K562 (cell line): ENCODE data around the gene NTM. TPM values are rescaled to one million over a fixed set of nuclear protein-coding genes. Genes with fewer than 3 reads are reported as not detected.

Experiments
- ATAC-seq: fragments of 200-7000 bp; cut with Tn5 transposase; 3 replicates; pipeline ENCODE4 v1.9.1; 2020; ENCODE audit warnings: moderate library complexity
- BruUV-seq: library from RNA; stranded (reverse); fragments of 400-500 nt; replicated peaks from 2 replicates; lab custom pipeline; 2021; lab: Mats Ljungman, UMichigan
- CTCF ChIA-PET: fragments of 300-600 bp; formaldehyde crosslinking; extraction: SDS; loops from one replicate; lab custom pipeline; 2021; ENCODE audit warnings: low intra/inter-chr PET ratio; lab: Yijun Ruan, JAX
- POLR2A ChIA-PET: fragments of 300-600, 350-650 bp; sonication (Branson Sonifier 250); formaldehyde crosslinking; extraction: SDS; loops from one replicate; lab custom pipeline; 2021; ENCODE audit warnings: antibody characterized with exemption, inconsistent platforms; lab: Yijun Ruan, JAX
- DNase-seq, 4 experiments: peaks; one replicate each; pipeline versions ENCODE4 v3.0.0 to v3.0.0-alpha.2; 2011 to 2018; ENCODE audit warnings: low spot score in 3 of 4, mixed read lengths in 3 of 4; ENCODE audit errors: extremely low read depth in 1 of 4
- FAIRE-seq: peaks from 2 replicates; lab custom pipeline; 2011; peaks lifted over from hg19 to GRCh38; lab: Jason Lieb, UNC
- H2AFZ ChIP-seq: 2 replicates; pipeline ENCODE4 v1.6.0; 2011; ENCODE audit warnings: low read depth, low read length, control low read depth, inconsistent platforms
- H3K27ac ChIP-seq: fragments of 200-600 bp; 3 replicates; pipeline ENCODE4 v1.8.0; 2011; ENCODE audit warnings: low read depth, mild to moderate bottlenecking, control low read depth, inconsistent platforms, low read length, moderate library complexity, mixed read lengths; ENCODE audit errors: extremely low read depth
- H3K27me3 ChIP-seq, 2 experiments: fragments of 300-600 bp in 1 of 2; 2 replicates in 1 of 2; 3 replicates in 1 of 2; pipeline versions ENCODE4 v1.6.0 to v1.8.0; 2011; ENCODE audit warnings: inconsistent platforms in 2 of 2, low read length in 2 of 2, mild to moderate bottlenecking in 1 of 2, mixed read lengths in 1 of 2, moderate library complexity in 1 of 2; ENCODE audit not compliant: control insufficient read depth in 2 of 2, insufficient read depth in 2 of 2
- H3K36me3 ChIP-seq: fragments of 300-600 bp; 3 replicates; pipeline ENCODE4 v1.8.0; 2011; ENCODE audit warnings: mild to moderate bottlenecking, low read length, inconsistent platforms; ENCODE audit not compliant: control insufficient read depth, insufficient read depth
- H3K4me1 ChIP-seq, 2 experiments: fragments of 200-600 bp in 1 of 2; replicated peaks in 1 of 2; 2 replicates in 1 of 2; 3 replicates in 1 of 2; pipeline versions ENCODE4 v1.5.1 to v1.8.0; 2011; ENCODE audit warnings: inconsistent platforms in 2 of 2, low read length in 2 of 2, mild to moderate bottlenecking in 1 of 2, mixed read lengths in 1 of 2, moderate library complexity in 1 of 2; ENCODE audit not compliant: control insufficient read depth in 2 of 2, insufficient read depth in 2 of 2
- H3K4me2 ChIP-seq: 2 replicates; pipeline ENCODE4 v1.6.1; 2011; ENCODE audit warnings: low read length, control low read depth, inconsistent platforms, mixed read lengths; ENCODE audit not compliant: insufficient read depth
- H3K4me3 ChIP-seq: fragments of 200-600 bp; sonication (generic), shearing (Covaris generic); 2 replicates; pipeline ENCODE4 v1.5.1; 2016; ENCODE audit warnings: control low read depth, inconsistent platforms
- H3K79me2 ChIP-seq: fragments of 200-600 bp; 3 replicates; pipeline ENCODE4 v1.8.0; 2011; ENCODE audit warnings: low read length, inconsistent platforms; ENCODE audit not compliant: control insufficient read depth, insufficient read depth
- H3K9ac ChIP-seq, 2 experiments: 2 replicates each; pipeline versions ENCODE4 v1.6.0 to v1.6.1; 2011; ENCODE audit warnings: low read depth in 2 of 2, low read length in 2 of 2, control low read depth in 1 of 2, inconsistent platforms in 1 of 2, mild to moderate bottlenecking in 1 of 2, mixed read lengths in 1 of 2; ENCODE audit not compliant: insufficient read depth in 1 of 2
- H3K9me1 ChIP-seq: one replicate; pipeline ENCODE4 v1.6.0; 2011; ENCODE audit warnings: inconsistent platforms, mild to moderate bottlenecking, low read length, moderate library complexity; ENCODE audit not compliant: control insufficient read depth, insufficient read depth
- H3K9me3 ChIP-seq: replicated peaks from 2 replicates; pipeline ENCODE4 v1.5.1; 2011; ENCODE audit warnings: low read depth, low read length, inconsistent platforms; ENCODE audit not compliant: control insufficient read depth, insufficient read depth
- H4K20me1 ChIP-seq: replicated peaks from 2 replicates; pipeline ENCODE4 v1.6.1; 2011; ENCODE audit warnings: low read length, inconsistent platforms, mixed read lengths; ENCODE audit not compliant: control insufficient read depth, insufficient read depth
- CREB3L1 ChIP-seq: fragments of 450-650 bp; IDR thresholded peaks from 2 replicates; pipeline ENCODE4 v1.6.1; 2014; ENCODE audit warnings: low read depth, mild to moderate bottlenecking, moderate library complexity, borderline replicate concordance
- EGR1 ChIP-seq: fragments of 450-650 bp; conservative IDR thresholded peaks from 2 replicates; pipeline ENCODE4 v1.6.1; 2017; ENCODE audit warnings: mild to moderate bottlenecking
- ILK ChIP-seq: fragments of 450-650 bp; IDR thresholded peaks from 2 replicates; pipeline ENCODE4 v1.6.1; 2016; ENCODE audit warnings: missing genetic modification characterization, low read depth, mild to moderate bottlenecking, missing compliant biosample characterization, moderate library complexity, borderline replicate concordance
- NR1H2 ChIP-seq: sonication (generic); formaldehyde crosslinking; IDR thresholded peaks from 2 replicates; pipeline ENCODE4 v1.4.0; 2020; ENCODE audit warnings: mild to moderate bottlenecking, missing genetic modification reagents
- WGBS: fragments of 100-300 bp; shearing (Covaris generic); methylation state at CpG from one replicate; pipeline ENCODE4 v1.1.6; 2016; ENCODE audit warnings: low coverage, mixed read lengths; ENCODE audit not compliant: insufficient coverage; ENCODE audit errors: missing lambda C conversion rate; 5-methylcytosine and 5-hydroxymethylcytosine counted together
- in situ Hi-C: fragments of 300-500 bp; cut with MboI; formaldehyde crosslinking; loops from 4 replicates; pipeline ENCODE4 v1.15.0; 2018; ENCODE audit warnings: inconsistent platforms, mixed read lengths
- intact Hi-C: fragments of 100-400 bp; cut with micrococcal nuclease; formaldehyde crosslinking; loops from 2 replicates; pipeline ENCODE4 v1.14.2; 2022
- polyA plus RNA-seq, 8 experiments: library from polyadenylated mRNA; depleted of rRNA in 4 of 8; stranded (reverse) in 5 of 8; unstranded in 3 of 8; fragments of >200 nt; fragmentation: Nextera tagmentation in 2 of 8; fragmentation: Illumina TruSeq in 1 of 8; extraction: Ambion mirVana in 2 of 8; extraction: Trizol in 1 of 8; gene quantifications; 2 replicates each; pipeline versions ENCODE4 v1.2.1 to v1.2.3, GENCODE V29; 2011 to 2014; ENCODE audit warnings: inconsistent platforms in 1 of 8, missing spikeins in 1 of 8
- total RNA-seq, 7 experiments: library from RNA; depleted of rRNA in 6 of 7; stranded (reverse); fragments of >200 nt in 6 of 7; fragmentation: Illumina TruSeq in 2 of 7; extraction: Trizol in 2 of 7; gene quantifications; 2 replicates each; pipeline versions ENCODE4 v1.2.1 to v1.2.3, GENCODE V29; 2011 to 2021; ENCODE audit warnings: low replicate concordance in 1 of 7
- TF ChIP-seq, protein P1 (sequence below): IDR thresholded peaks from 2 replicates; pipeline ENCODE4 v1.6.1; 2014; ENCODE audit warnings: antibody characterized with exemption

The NTM gene
- total and polyA plus RNA-seq, 9 of the 15 experiments (the other 6 are each of a cell fraction or from before 2014, with no cell fraction given) = not detected

GRCh38 chr11:132075447-132075846 lies 705.0 kb downstream of the NTM start:
- no peak overlapping the region for H3K4me3 ChIP-seq
- TF ChIP-seq EGR1 = no peak
- TF ChIP-seq CREB3L1 = no peak
- TF ChIP-seq NR1H2 (CRISPR knock-in tag) = no peak
- TF ChIP-seq, protein P1, sequence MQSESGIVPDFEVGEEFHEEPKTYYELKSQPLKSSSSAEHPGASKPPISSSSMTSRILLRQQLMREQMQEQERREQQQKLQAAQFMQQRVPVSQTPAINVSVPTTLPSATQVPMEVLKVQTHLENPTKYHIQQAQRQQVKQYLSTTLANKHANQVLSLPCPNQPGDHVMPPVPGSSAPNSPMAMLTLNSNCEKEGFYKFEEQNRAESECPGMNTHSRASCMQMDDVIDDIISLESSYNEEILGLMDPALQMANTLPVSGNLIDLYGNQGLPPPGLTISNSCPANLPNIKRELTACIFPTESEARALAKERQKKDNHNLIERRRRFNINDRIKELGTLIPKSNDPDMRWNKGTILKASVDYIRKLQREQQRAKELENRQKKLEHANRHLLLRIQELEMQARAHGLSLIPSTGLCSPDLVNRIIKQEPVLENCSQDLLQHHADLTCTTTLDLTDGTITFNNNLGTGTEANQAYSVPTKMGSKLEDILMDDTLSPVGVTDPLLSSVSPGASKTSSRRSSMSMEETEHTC = no peak
- TF ChIP-seq ILK (tag) = no peak
- TF ChIP-seq, all 486 proteins: peak for 0
- POLR2A ChIA-PET = no interaction called here
- CTCF ChIA-PET = no interaction called here
- Histone ChIP-seq H3K27ac (no peak overlapping the region), H3K4me1 (no peaks in the 10 kb centered on the region), H3K4me2 (no peak overlapping the region), H3K9me3 (peaks cover 1% of the 10 kb centered on the region), H4K20me1 (no peaks in the 10 kb centered on the region), H2AFZ (no peak overlapping the region), H3K27me3 (no peaks in the 10 kb centered on the region), H3K79me2 (no peaks in the 10 kb centered on the region), H3K9me1 (no peaks in the 10 kb centered on the region), H3K9ac (no peak overlapping the region), H3K36me3 (no peaks in the 10 kb centered on the region)
- 0% methylated on average over 1 of the region's 1 CpG for WGBS
- BruUV-seq = no TSS peak
- in situ Hi-C loops = no loop called here
- FAIRE-seq = no peak
- no peak for DNase-seq
- intact Hi-C loops = no loop called here
- no peak for ATAC-seq
